C4-2B (cell line): ENCODE results near the gene MED25.

Source experiments
- H3K27ac ChIP-seq: fragments of 450-650 bp; 2 replicates; pipeline ENCODE4 v1.5.1; 2017
- ZFX ChIP-seq: fragments of 450-650 bp; IDR thresholded peaks from 2 replicates; pipeline ENCODE4 v1.6.1; 2017
- TF ChIP-seq, protein P1 (sequence below): fragments of 450-650 bp; conservative IDR thresholded peaks from 2 replicates; pipeline ENCODE4 v1.5.1; 2017; ENCODE audit warnings: mild to moderate bottlenecking

MED25 gene

GRCh38 chr19:49874503-49875157 lies 56.5 kb downstream of the MED25 start:
- peak overlapping the region; percentile 99; the same call in 1 of the 2 replicates for H3K27ac ChIP-seq
- TF ChIP-seq, protein P1, sequence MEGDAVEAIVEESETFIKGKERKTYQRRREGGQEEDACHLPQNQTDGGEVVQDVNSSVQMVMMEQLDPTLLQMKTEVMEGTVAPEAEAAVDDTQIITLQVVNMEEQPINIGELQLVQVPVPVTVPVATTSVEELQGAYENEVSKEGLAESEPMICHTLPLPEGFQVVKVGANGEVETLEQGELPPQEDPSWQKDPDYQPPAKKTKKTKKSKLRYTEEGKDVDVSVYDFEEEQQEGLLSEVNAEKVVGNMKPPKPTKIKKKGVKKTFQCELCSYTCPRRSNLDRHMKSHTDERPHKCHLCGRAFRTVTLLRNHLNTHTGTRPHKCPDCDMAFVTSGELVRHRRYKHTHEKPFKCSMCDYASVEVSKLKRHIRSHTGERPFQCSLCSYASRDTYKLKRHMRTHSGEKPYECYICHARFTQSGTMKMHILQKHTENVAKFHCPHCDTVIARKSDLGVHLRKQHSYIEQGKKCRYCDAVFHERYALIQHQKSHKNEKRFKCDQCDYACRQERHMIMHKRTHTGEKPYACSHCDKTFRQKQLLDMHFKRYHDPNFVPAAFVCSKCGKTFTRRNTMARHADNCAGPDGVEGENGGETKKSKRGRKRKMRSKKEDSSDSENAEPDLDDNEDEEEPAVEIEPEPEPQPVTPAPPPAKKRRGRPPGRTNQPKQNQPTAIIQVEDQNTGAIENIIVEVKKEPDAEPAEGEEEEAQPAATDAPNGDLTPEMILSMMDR = no peak
- TF ChIP-seq ZFX = no peak

DNA sequence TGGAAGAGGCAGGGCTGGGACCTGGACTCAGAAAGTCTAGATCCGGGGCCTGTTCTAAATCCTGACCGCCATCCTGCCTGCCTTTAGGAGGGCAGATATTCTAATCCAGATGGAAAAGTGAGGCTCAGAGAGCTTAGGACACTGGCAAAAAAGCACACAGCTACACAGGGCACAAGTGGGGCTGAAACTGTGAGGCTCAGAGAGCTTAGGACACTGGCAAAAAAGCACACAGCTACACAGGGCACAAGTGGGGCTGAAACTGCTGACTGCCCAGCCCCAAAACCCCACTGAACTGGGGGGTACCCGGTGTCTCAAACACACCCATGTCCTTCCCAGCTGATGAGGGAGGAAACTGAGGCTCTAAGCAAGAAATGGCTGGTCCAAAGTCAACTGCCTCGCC lies 57.1 kb downstream of the MED25 start:
- peak overlapping the region; percentile 99 for H3K27ac ChIP-seq
- TF ChIP-seq, protein P1 = no peak

- peak overlapping the region; percentile 99 for H3K27ac ChIP-seq
- TF ChIP-seq ZFX = no peak
- TF ChIP-seq, protein P1 = no peak
Observed at GRCh38 chr19:49875857-49876421, 57.9 kb downstream of the MED25 start.

- peak overlapping the region; percentile 99 for H3K27ac ChIP-seq
- TF ChIP-seq, protein P1 = no peak
- TF ChIP-seq ZFX = no peak
Observed at GRCh38 chr19:49876422-49877019, 58.4 kb downstream of the MED25 start.

GRCh38 chr19:49877020-49877878 lies 59.2 kb downstream of the MED25 start, which contains the start of the genes AKT1S1 and TBC1D17:
Gene AKT1S1 (minus strand): TSS chr19:49877355. CDS start chr19:49873295, 4,060 bp downstream.
Gene TBC1D17 (plus strand): TSS chr19:49877702. CDS start chr19:49877724, 22 bp downstream.
- peak within 1 kb of the TSS; percentile 99 for H3K27ac ChIP-seq
- TF ChIP-seq ZFX = peak; percentile 73; the same call in 1 of the 2 replicates
- TF ChIP-seq, protein P1 = no peak

DNA sequence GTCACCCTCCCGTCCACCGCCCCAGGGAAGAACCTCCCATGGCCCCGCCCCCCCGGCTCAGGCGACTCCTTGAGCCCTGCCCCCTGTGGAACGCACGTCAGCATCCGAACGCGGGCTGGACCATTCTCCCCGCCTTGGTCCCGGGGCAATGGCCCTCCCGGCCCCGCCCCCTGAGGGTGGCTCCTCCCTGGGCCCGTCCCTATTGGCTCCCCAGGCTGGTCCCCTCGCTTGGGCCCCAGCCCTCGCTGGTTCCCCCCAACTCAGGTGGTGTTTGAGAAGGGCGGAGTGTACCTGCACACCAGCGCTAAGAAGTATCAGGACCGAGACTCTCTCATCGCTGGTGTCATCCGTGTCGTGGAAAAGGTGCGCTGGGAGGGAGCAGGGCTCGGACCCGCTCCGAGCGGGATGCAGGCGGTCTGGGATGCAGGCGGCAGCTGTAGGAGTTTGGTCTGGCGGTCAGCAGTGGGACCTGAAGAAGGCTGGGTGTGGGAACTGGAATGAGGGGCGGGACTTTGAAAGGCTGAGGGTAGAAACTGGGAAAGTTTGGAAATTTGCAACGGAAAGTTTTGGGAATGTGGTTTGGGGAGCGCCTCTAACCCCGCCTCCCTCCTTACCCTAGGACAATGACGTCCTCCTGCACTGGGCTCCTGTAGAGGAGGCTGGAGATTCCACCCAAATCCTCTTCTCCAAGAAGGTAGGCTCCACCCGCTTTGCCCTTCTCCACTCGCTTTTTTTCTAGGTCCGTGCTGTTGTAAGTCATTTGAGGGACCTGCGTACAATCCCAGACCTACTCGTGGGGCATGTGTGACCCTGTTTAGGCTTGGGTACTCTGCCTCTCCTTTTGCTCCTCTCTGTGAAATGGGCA lies 60.0 kb downstream of the MED25 start:
- no peak for TF ChIP-seq ZFX
- TF ChIP-seq, protein P1 = no peak

More for the DNA sequence above, 60.0 kb downstream of the MED25 start:
- H3K27ac ChIP-seq = peak overlapping the region; percentile 99
